LNCAP (cell line): ENCODE data around the gene CDK5RAP2.

Experiments used
- TF ChIP-seq, protein P1 (sequence below): fragments of 450-650 bp; IDR thresholded peaks from 2 replicates; pipeline ENCODE4 v1.5.1; 2017; ENCODE audit warnings: mild to moderate bottlenecking

Gene CDK5RAP2

GRCh38 chr9:120389300-120389699 lies 190.7 kb downstream of the CDK5RAP2 start:
- TF ChIP-seq, protein P1, sequence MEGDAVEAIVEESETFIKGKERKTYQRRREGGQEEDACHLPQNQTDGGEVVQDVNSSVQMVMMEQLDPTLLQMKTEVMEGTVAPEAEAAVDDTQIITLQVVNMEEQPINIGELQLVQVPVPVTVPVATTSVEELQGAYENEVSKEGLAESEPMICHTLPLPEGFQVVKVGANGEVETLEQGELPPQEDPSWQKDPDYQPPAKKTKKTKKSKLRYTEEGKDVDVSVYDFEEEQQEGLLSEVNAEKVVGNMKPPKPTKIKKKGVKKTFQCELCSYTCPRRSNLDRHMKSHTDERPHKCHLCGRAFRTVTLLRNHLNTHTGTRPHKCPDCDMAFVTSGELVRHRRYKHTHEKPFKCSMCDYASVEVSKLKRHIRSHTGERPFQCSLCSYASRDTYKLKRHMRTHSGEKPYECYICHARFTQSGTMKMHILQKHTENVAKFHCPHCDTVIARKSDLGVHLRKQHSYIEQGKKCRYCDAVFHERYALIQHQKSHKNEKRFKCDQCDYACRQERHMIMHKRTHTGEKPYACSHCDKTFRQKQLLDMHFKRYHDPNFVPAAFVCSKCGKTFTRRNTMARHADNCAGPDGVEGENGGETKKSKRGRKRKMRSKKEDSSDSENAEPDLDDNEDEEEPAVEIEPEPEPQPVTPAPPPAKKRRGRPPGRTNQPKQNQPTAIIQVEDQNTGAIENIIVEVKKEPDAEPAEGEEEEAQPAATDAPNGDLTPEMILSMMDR = no peak

- TF ChIP-seq, protein P1 = no peak
Observed at GRCh38 chr9:120388003-120388855, 191.7 kb downstream of the CDK5RAP2 start.

GRCh38 chr9:120387257-120388002 lies 192.5 kb downstream of the CDK5RAP2 start:
- TF ChIP-seq, protein P1 = no peak

GRCh38 chr9:120386390-120387131 lies 193.4 kb downstream of the CDK5RAP2 start:
- TF ChIP-seq, protein P1 = no peak

- TF ChIP-seq, protein P1 = no peak
Observed at GRCh38 chr9:120385606-120386389, 194.2 kb downstream of the CDK5RAP2 start.

- TF ChIP-seq, protein P1 = no peak
Observed at GRCh38 chr9:120384925-120385272, 195.1 kb downstream of the CDK5RAP2 start.
